MCF 10A (cell line): ENCODE results near the gene AP1G2. TPM values are rescaled to one million over a fixed set of nuclear protein-coding genes. Genes with fewer than 3 reads are reported as not detected.

Experiments
- total RNA-seq: library from RNA; stranded (reverse); gene quantifications from 2 replicates; pipeline ENCODE4 v1.2.3, GENCODE V29; 2022

Gene AP1G2
- total RNA-seq, 1 experiment from 2014 or later, result 89.2 TPM

Other genes starting within 250 kb of the AP1G2 start
- gene PABPN1, start 246.3 kb downstream of the AP1G2 start, total RNA-seq, result 153 and 167 TPM in 2 replicates
- not detected in 2 replicates for gene SLC22A17, start 214.9 kb downstream of the AP1G2 start, total RNA-seq
- not detected in 2 replicates for gene EFS, start 202.6 kb downstream of the AP1G2 start, total RNA-seq
- gene IL25, start 195.0 kb downstream of the AP1G2 start, total RNA-seq, result not detected in 2 replicates
- gene CMTM5, start 190.7 kb downstream of the AP1G2 start, total RNA-seq, result not detected in 2 replicates
- not detected in 2 replicates for gene MYH6, start 159.5 kb downstream of the AP1G2 start, total RNA-seq
- gene MYH7, start 132.1 kb downstream of the AP1G2 start, total RNA-seq, result not detected in 2 replicates
- 44.5 and 46.8 TPM in 2 replicates for gene NGDN, start 98.1 kb downstream of the AP1G2 start, total RNA-seq
- 1.8 and 2.1 TPM in 2 replicates for gene ZFHX2, start 16.0 kb downstream of the AP1G2 start, total RNA-seq
- 16.8 and 22.4 TPM in 2 replicates for gene THTPA, start 11.5 kb downstream of the AP1G2 start, total RNA-seq
- not detected in 2 replicates for gene JPH4, start 11.0 kb upstream of the AP1G2 start, total RNA-seq
- 0.27 and 1.1 TPM in 2 replicates for gene DHRS2, start 68.6 kb upstream of the AP1G2 start, total RNA-seq